K562 (cell line): ENCODE results near the gene ATP13A1. TPM values are rescaled to one million over a fixed set of nuclear protein-coding genes. Genes with fewer than 3 reads are reported as not detected.
A peak's percentile ranks its signal among the peaks of the same experiment; 100 is the strongest.

Experiments used
- E2F6 ChIP-seq, 2 experiments: IDR thresholded peaks; 2 replicates each; pipeline ENCODE4 v1.6.1; 2011; ENCODE audit warnings: borderline replicate concordance in 1 of 2, control low read depth in 1 of 2, low read depth in 1 of 2, low read length in 1 of 2, mild to moderate bottlenecking in 1 of 2, mixed read lengths in 1 of 2, moderate library complexity in 1 of 2; ENCODE audit not compliant: insufficient read depth in 1 of 2, insufficient read length in 1 of 2, poor library complexity in 1 of 2, severe bottlenecking in 1 of 2; ENCODE audit errors: extremely low read depth in 1 of 2
- EP400 ChIP-seq: fragments of 450-650 bp; IDR thresholded peaks from 2 replicates; pipeline ENCODE4 v1.6.1; 2017; ENCODE audit warnings: antibody characterized with exemption, mild to moderate bottlenecking, moderate library complexity
- FOS ChIP-seq: IDR thresholded peaks from 3 replicates; pipeline ENCODE4 v1.6.1; 2011; ENCODE audit not compliant: insufficient read length; ENCODE audit errors: extremely low read depth
- GATA2 ChIP-seq: sonication (generic); formaldehyde crosslinking; IDR thresholded peaks from 2 replicates; pipeline ENCODE4 v1.4.0; 2020; ENCODE audit warnings: mild to moderate bottlenecking, missing genetic modification reagents
- JUN ChIP-seq, 2 experiments: sonication (generic) in 1 of 2; formaldehyde crosslinking in 1 of 2; IDR thresholded peaks; 2 replicates each; pipeline versions ENCODE4 v1.6.1 to v1.8.0; 2012 to 2022; ENCODE audit warnings: borderline replicate concordance in 2 of 2, mild to moderate bottlenecking in 2 of 2, improper control_type of control experiment in 1 of 2, low read depth in 1 of 2, low read length in 1 of 2, missing genetic modification reagents in 1 of 2
- L3MBTL2 ChIP-seq: fragments of 450-650 bp; IDR thresholded peaks from 2 replicates; pipeline ENCODE4 v1.6.1; 2016; ENCODE audit warnings: mild to moderate bottlenecking, moderate library complexity
- MTF1 ChIP-seq: fragments of 250-450 bp; sonication (Bioruptor Pico); IDR thresholded peaks from 2 replicates; pipeline ENCODE4 v1.9.0; 2021; ENCODE audit warnings: moderate library complexity, mild to moderate bottlenecking, inconsistent platforms, borderline replicate concordance
- NFRKB ChIP-seq: fragments of 450-650 bp; IDR thresholded peaks from 2 replicates; pipeline ENCODE4 v1.6.1; 2016; ENCODE audit warnings: low read depth
- NR2F6 ChIP-seq: fragments of 450-650 bp; formaldehyde crosslinking; IDR thresholded peaks from 2 replicates; pipeline ENCODE4 v1.4.0; 2020; ENCODE audit warnings: mild to moderate bottlenecking
- PKNOX1 ChIP-seq: fragments of 450-650 bp; IDR thresholded peaks from 2 replicates; pipeline ENCODE4 v1.6.1; 2016
- TOE1 ChIP-seq, 2 experiments: fragments of 450-650 bp in 1 of 2; sonication (generic) in 1 of 2; formaldehyde crosslinking in 1 of 2; IDR thresholded peaks; 2 replicates each; pipeline versions ENCODE4 v1.7.1 to v1.8.0; 2016 to 2022; ENCODE audit warnings: borderline replicate concordance in 2 of 2, mild to moderate bottlenecking in 2 of 2, antibody characterized with exemption in 1 of 2, inconsistent platforms in 1 of 2, low read depth in 1 of 2, missing genetic modification reagents in 1 of 2, moderate library complexity in 1 of 2
- TSHZ1 ChIP-seq: fragments of 250-450 bp; sonication (Bioruptor Pico); IDR thresholded peaks from 2 replicates; pipeline ENCODE4 v1.4.0; 2020; ENCODE audit warnings: mild to moderate bottlenecking, moderate library complexity
- ZNF609 ChIP-seq: sonication (generic); formaldehyde crosslinking; IDR thresholded peaks from 2 replicates; pipeline ENCODE4 v1.8.1; 2023; ENCODE audit warnings: missing genetic modification reagents, mild to moderate bottlenecking, borderline replicate concordance
- polyA plus RNA-seq, 8 experiments: library from polyadenylated mRNA; depleted of rRNA in 4 of 8; stranded (reverse) in 5 of 8; unstranded in 3 of 8; fragments of >200 nt; fragmentation: Nextera tagmentation in 2 of 8; fragmentation: Illumina TruSeq in 1 of 8; extraction: Ambion mirVana in 2 of 8; extraction: Trizol in 1 of 8; gene quantifications; 2 replicates each; pipeline versions ENCODE4 v1.2.1 to v1.2.3, GENCODE V29; 2011 to 2014; ENCODE audit warnings: inconsistent platforms in 1 of 8, missing spikeins in 1 of 8
- total RNA-seq, 7 experiments: library from RNA; depleted of rRNA in 6 of 7; stranded (reverse); fragments of >200 nt in 6 of 7; fragmentation: Illumina TruSeq in 2 of 7; extraction: Trizol in 2 of 7; gene quantifications; 2 replicates each; pipeline versions ENCODE4 v1.2.1 to v1.2.3, GENCODE V29; 2011 to 2021; ENCODE audit warnings: low replicate concordance in 1 of 7

ATP13A1 gene
- total and polyA plus RNA-seq, 9 of the 15 experiments (the other 6 are each of a cell fraction or from before 2014, with no cell fraction given) = 0.90 to 83.8 (median 23.1) TPM

- TF ChIP-seq NFRKB = no peak
- TF ChIP-seq NR2F6 (CRISPR knock-in tag) = no peak
- no peak for TF ChIP-seq EP400
- TF ChIP-seq JUN (IDR thresholded peaks at IDR 0.05; ENCODE audit: borderline replicate concordance, low read depth, low read length) = no peak
- TF ChIP-seq JUN (CRISPR knock-in tag; IDR thresholded peaks at IDR 0.05; ENCODE audit: borderline replicate concordance) = no peak
- TF ChIP-seq MTF1 (CRISPR knock-in tag) = no peak
- TF ChIP-seq FOS = peak; percentile 22
- TF ChIP-seq GATA2 (CRISPR knock-in tag) = no peak
- peak; percentile 94 for TF ChIP-seq L3MBTL2
- TF ChIP-seq E2F6 (IDR thresholded peaks at IDR 0.05; ENCODE audit: borderline replicate concordance in 1 of 2, extremely low read depth in 1 of 2, insufficient read depth in 1 of 2, insufficient read length in 1 of 2, low read depth in 1 of 2, low read length in 1 of 2, poor library complexity in 1 of 2, severe bottlenecking in 1 of 2) = peak; percentile 88 to 97
- TF ChIP-seq TSHZ1 (CRISPR knock-in tag) = no peak
- TF ChIP-seq TOE1 (IDR thresholded peaks at IDR 0.05; ENCODE audit: borderline replicate concordance) = no peak
- no peak for TF ChIP-seq TOE1 (CRISPR knock-in tag; IDR thresholded peaks at IDR 0.05; ENCODE audit: borderline replicate concordance, low read depth)
- peak; percentile 57 for TF ChIP-seq PKNOX1
- no peak for TF ChIP-seq ZNF609
Measured at GRCh38 chr19:19618219-19619051, 45.0 kb downstream of the ATP13A1 start, which contains the start of gene PBX4 (continued).
